ENCODE measurements around the gene OR2L2.
"Not testable (repeated sequence)": the region's sequence is repeated elsewhere in the genome, so short reads cannot be mapped to it uniquely, and the experiment has no call there.

OR2L2 gene

GRCh38 chr1:248029770-248030169, at the start of gene OR2L2:
Gene OR2L2 (plus strand): TSS chr1:248030070. CDS start chr1:248038268, 8,198 bp downstream.
- no peak for DNase-seq (ENCODE audit: low read depth)

DNA sequence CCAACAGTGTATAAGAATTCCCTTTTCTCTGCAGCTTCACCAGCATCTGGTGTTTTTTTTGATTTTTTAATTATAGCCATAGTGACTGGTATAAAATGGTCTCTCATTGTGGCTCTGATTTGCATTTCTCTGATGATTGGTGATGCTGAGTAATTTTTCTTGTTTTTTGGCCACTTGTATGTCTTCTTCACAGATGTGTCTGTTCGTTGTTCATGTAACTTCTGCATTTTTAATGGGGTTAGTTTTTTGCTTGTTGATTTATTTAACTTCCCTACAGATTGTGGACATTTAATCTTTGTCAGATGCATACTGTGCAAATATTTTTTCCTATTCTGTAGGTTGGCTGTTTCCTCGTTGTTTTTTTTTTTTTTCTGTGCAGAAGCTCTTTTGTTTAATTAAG, 36.9 kb upstream of the OR2L2 start:
- no peak for DNase-seq (ENCODE audit: low read depth)

DNA sequence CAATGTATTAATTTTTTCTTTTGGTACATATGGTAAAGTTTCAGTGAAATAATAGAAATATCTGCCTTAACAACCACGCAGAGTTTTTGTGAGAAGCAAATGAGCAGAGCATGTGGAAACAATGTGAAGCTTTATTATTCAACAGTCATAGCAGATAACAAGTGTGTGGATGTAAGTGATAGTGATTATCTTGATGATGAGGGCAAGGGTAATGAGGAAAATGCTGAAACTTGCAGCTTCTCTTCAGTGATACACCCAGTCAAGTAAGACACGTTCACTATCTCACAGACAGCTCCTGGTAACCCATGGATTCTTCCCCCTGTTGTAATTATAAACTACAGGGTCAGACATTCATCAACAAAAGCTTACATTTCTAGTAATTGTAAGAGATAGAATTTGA, 31.1 kb upstream of the OR2L2 start:
- no peak for DNase-seq (ENCODE audit: low read depth)

GRCh38 chr1:248000169-248000568, 29.7 kb upstream of the OR2L2 start:
- DNase-seq (ENCODE audit: low read depth), result no peak

- no peak for DNase-seq (ENCODE audit: low read depth)
Measured at GRCh38 chr1:248007778-248008177, 22.1 kb upstream of the OR2L2 start.

- no peak for DNase-seq (ENCODE audit: low read depth)
Measured at GRCh38 chr1:248009681-248010080, 20.2 kb upstream of the OR2L2 start.

GRCh38 chr1:248013229-248013710, 16.6 kb upstream of the OR2L2 start, which contains the start of gene OR2L5:
Gene OR2L5 (plus strand): TSS chr1:248013660. CDS start chr1:248021948, 8,288 bp downstream.
- no peak for DNase-seq (ENCODE audit: low read depth)

DNA sequence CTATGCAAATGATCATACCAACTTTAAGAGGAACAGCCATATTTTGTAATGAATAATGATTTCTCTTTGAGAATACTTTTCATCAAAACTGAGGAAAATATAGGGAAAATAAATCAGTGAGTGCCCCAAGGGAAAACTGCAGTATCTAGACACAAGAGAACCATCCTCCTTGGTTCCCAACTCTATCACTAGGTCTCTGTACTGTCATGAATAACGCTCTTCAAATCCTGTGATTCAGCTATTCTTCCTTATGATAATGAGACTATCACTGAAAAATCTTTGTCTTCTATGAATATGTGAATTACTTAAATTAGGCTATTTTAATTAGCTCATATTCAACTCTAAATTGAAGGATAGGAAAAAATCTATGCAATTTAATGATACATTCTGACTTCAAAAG, 14.1 kb upstream of the OR2L2 start:
- DNase-seq (ENCODE audit: low read depth), result no peak

DNA sequence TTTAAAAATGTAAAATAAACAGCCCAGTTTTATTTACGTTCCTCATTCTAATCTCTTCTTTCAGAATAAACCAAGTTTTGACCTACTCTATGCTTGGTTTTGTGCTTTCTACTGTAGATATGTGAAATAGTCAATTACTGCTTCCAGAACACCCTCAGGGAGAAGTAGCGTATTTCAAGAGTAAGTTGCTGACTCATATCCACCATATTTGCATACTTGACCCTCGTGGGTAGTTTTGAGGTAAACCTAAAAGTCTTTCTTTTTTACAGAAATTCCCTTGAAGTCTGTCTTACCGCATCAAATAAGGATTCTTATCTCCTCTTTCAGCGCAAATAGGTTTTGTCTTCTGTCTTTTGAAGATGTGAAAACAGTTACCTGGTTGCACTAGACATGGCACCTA, 15.3 kb downstream of the OR2L2 start:
- DNase-seq (ENCODE audit: low read depth), result no peak

DNA sequence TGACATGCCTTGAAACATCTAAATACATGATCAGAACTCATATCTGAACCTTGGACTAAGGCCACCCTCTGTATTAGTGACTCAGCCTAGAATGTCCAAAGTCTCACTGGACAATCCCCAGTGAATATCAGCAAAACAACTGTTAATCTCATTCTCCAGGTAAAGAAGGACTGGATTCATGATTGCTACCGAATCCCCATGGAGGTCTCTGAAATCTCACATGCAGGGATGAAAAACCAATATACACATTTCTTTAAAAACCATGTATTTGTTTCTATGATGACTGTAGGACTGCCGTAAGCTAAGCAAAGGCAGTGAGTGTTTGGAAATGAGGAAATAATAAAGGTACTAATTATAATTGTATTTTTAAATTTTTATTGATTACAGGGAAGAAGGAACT, 16.7 kb downstream of the OR2L2 start, which contains the start of gene OR2L3:
Gene OR2L3, plus strand, starts transcription at position 301 of the 400 bp plus-strand sequence. CDS start 13,846 bp downstream, outside the sequence.
- no peak for DNase-seq (ENCODE audit: low read depth)

DNA sequence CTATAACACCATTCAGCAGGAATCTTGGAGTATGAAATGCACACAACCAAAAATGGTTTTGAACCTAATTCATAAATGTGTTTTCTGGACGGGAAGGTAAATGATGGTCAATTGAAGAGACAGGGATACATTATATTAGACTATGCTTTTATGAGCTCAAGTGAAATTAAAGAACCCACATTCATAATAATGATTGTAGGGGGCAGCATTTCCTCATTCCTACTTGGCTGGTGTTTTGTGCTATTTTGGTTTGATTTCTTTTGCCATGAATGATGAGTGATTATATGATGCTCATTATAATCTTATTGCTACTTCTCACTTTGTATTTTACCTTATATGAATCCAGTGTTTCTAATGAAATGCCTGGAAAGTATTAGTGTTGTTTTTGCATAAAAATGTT, 17.1 kb downstream of the OR2L2 start:
- no peak for DNase-seq (ENCODE audit: low read depth)

- DNase-seq (ENCODE audit: low read depth), result no peak
Measured at GRCh38 chr1:248054671-248055070, 24.8 kb downstream of the OR2L2 start.

GRCh38 chr1:248055261-248055660, 25.4 kb downstream of the OR2L2 start:
- no peak for DNase-seq (ENCODE audit: low read depth)

DNA sequence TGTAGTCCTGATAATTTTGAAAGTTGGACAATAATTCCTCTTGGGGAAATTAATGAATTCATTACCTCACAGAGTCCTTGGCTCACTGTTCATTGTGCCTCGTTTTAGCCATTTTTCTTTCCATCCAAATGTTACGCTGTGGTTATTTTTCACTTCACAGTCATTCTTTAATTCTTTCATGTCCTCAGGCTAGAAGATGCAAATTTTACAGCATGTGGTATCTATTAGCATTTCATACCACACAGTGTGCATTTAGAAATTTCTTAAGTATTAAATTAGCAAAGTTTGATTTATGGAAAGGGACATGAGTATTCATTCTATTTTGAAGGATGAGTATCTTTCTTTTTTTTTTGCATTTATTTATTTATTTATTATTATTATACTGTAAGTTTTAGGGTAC, 35.2 kb downstream of the OR2L2 start:
- DNase-seq (ENCODE audit: low read depth), result no peak

GRCh38 chr1:248065604-248066003, 35.7 kb downstream of the OR2L2 start:
- DNase-seq (ENCODE audit: low read depth), result no peak

DNA sequence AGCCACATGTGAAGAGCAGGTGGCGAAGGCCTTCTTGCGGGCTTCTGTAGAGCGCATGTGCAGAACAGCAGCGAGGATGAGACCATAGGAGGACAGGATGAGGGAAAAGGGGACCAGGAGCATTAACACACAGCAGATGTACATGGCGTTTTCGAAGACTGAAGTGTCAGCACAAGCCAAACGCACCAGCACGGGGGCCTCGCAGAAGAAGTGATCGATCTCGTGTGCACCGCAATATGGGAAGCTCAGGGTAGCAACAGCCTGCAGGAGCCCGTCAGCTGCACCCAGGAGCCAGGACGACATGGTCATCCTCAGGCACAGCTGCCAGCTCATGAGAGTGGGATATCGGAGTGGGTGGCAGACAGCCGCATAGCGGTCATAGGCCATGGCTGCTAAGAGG, 54.0 kb downstream of the OR2L2 start:
- DNase-seq (ENCODE audit: low read depth), result not testable (repeated sequence)

Data from stromal cell of bone marrow (primary cell).